Activated CD4-positive, alpha-beta T cell treated with anti-CD3 and anti-CD28 coated beads for 36 hours (primary cell): ENCODE results near the gene SLC44A1. TPM values are rescaled to one million over a fixed set of nuclear protein-coding genes. Genes with fewer than 3 reads are reported as not detected.

ENCODE experiments used
- ATAC-seq: fragments of 200-7000 bp; cut with Tn5 transposase; one replicate; pipeline ENCODE4 v1.10.0; 2021; ENCODE audit warnings: mild to moderate bottlenecking, moderate library complexity
- CTCF ChIA-PET: fragments of 350-600 bp; sonication (Branson Sonifier 250); formaldehyde crosslinking; loops from one replicate; lab custom pipeline; 2021; ENCODE audit warnings: antibody characterized with exemption; lab: Charles Lee
- POLR2A ChIA-PET: fragments of 350-600 bp; sonication (Branson Sonifier 250); formaldehyde crosslinking; loops from one replicate; lab custom pipeline; 2021; ENCODE audit warnings: antibody characterized with exemption, inconsistent platforms; lab: Charles Lee
- DNase-seq: peaks from one replicate; pipeline ENCODE4 v3.0.0-alpha.2; 2020
- H3K27ac Mint-ChIP-seq: one replicate; pipeline ENCODE4 v1.8.0; 2021; ENCODE audit warnings: mixed read lengths
- H3K27me3 Mint-ChIP-seq: one replicate; pipeline ENCODE4 v1.8.0; 2021; ENCODE audit warnings: mixed read lengths
- H3K36me3 Mint-ChIP-seq: one replicate; pipeline ENCODE4 v1.8.0; 2021; ENCODE audit warnings: low read depth, mixed read lengths
- H3K4me1 Mint-ChIP-seq: one replicate; pipeline ENCODE4 v1.8.0; 2021; ENCODE audit warnings: mixed read lengths
- H3K4me3 Mint-ChIP-seq: one replicate; pipeline ENCODE4 v1.8.0; 2021; ENCODE audit warnings: mild to moderate bottlenecking, moderate library complexity, mixed read lengths
- H3K9me3 Mint-ChIP-seq: one replicate; pipeline ENCODE4 v1.8.0; 2021; ENCODE audit warnings: low read depth, mixed read lengths
- intact Hi-C, 2 experiments: fragments of 100-400 bp; cut with DNase I in 1 of 2; cut with micrococcal nuclease in 1 of 2; formaldehyde crosslinking; loops; one replicate each; pipeline versions ENCODE4 v1.14.2 to v1.15.1; 2022 to 2024; cut with DNase I, micrococcal nuclease
- total RNA-seq, 2 experiments: library from RNA; stranded (reverse); gene quantifications; one replicate each; pipeline ENCODE4 v1.2.3, GENCODE V29; 2021

SLC44A1 gene
- total RNA-seq, 2 experiments from 2014 or later = 9.7 to 10.4 TPM

- DNase-seq (no peak), ATAC-seq (no peak)
- H3K4me1 Mint-ChIP-seq = no peaks in the 10 kb centered on the region
- peaks cover 14% of the 10 kb centered on the region for H3K27me3 Mint-ChIP-seq
- no peak overlapping the region for H3K4me3 Mint-ChIP-seq
- no peaks in the 10 kb centered on the region for H3K36me3 Mint-ChIP-seq
- CTCF ChIA-PET = interaction anchor here (0.6 to 1.0 kb wide), 3 partner anchors 12 to 531 kb away, joined by 3 read pairs; no protein-coding TSS in a partner anchor
- intact Hi-C loops = no loop called here
- H3K9me3 Mint-ChIP-seq = no peaks in the 10 kb centered on the region
- H3K27ac Mint-ChIP-seq = no peak overlapping the region
- POLR2A ChIA-PET = no interaction called here
Observed at GRCh38 chr9:105393576-105394344, 149.3 kb downstream of the SLC44A1 start.

- ATAC-seq = no peak
- CTCF ChIA-PET = interaction anchor here (0.7 to 1.1 kb wide), 2 partner anchors 152 to 487 kb away, joined by 3 to 4 read pairs; partner anchors contain the start of gene SLC44A1
- Mint-ChIP-seq H3K4me1 (no peaks in the 10 kb centered on the region), H3K4me3 (no peak overlapping the region), H3K9me3 (no peaks in the 10 kb centered on the region), H3K27ac (no peak overlapping the region), H3K36me3 (no peaks in the 10 kb centered on the region), H3K27me3 (peaks cover 20% of the 10 kb centered on the region)
- no peak for DNase-seq
- intact Hi-C loops = no loop called here
- POLR2A ChIA-PET = no interaction called here
Observed at GRCh38 chr9:105396441-105396840, 152.0 kb downstream of the SLC44A1 start.

GRCh38 chr9:105396901-105397300 is 152.4 kb downstream of the SLC44A1 start:
- intact Hi-C loops = no loop called here
- ATAC-seq (no peak), DNase-seq (no peak)
- no peak overlapping the region for H3K4me3 Mint-ChIP-seq
- H3K27me3 Mint-ChIP-seq = peaks cover 22% of the 10 kb centered on the region
- no peak overlapping the region for H3K27ac Mint-ChIP-seq
- no peaks in the 10 kb centered on the region for H3K36me3 Mint-ChIP-seq
- CTCF ChIA-PET = interaction anchor here (1.1 kb wide), 1 partner anchor 152 kb away, joined by 4 read pairs; the partner anchor contains the start of gene SLC44A1
- H3K9me3 Mint-ChIP-seq = no peaks in the 10 kb centered on the region
- POLR2A ChIA-PET = no interaction called here
- no peaks in the 10 kb centered on the region for H3K4me1 Mint-ChIP-seq

- no peak for DNase-seq
- no peak overlapping the region for H3K4me3 Mint-ChIP-seq
- ChIA-PET CTCF (interaction anchor here (0.7 to 1.1 kb wide), 2 partner anchors 14 to 155 kb away, joined by 3 read pairs; no protein-coding TSS in a partner anchor), POLR2A (no interaction called here)
- no peaks in the 10 kb centered on the region for H3K9me3 Mint-ChIP-seq
- H3K27ac Mint-ChIP-seq = no peak overlapping the region
- intact Hi-C loops = no loop called here
- H3K4me1 Mint-ChIP-seq = peaks cover 7% of the 10 kb centered on the region
- H3K36me3 Mint-ChIP-seq = no peaks in the 10 kb centered on the region
- H3K27me3 Mint-ChIP-seq = peaks cover 41% of the 10 kb centered on the region
- no peak for ATAC-seq
Observed at GRCh38 chr9:105399117-105399516, 154.7 kb downstream of the SLC44A1 start.

- no peak overlapping the region for H3K27ac Mint-ChIP-seq
- no peaks in the 10 kb centered on the region for H3K9me3 Mint-ChIP-seq
- no peak overlapping the region for H3K4me3 Mint-ChIP-seq
- POLR2A ChIA-PET = no interaction called here
- peaks cover 54% of the 10 kb centered on the region for H3K27me3 Mint-ChIP-seq
- DNase-seq = no peak
- intact Hi-C loops = no loop called here
- no peaks in the 10 kb centered on the region for H3K36me3 Mint-ChIP-seq
- ATAC-seq = no peak
- H3K4me1 Mint-ChIP-seq = peaks cover 27% of the 10 kb centered on the region
- CTCF ChIA-PET = no interaction called here
Observed at GRCh38 chr9:105401651-105402050, 157.2 kb downstream of the SLC44A1 start.

- Mint-ChIP-seq H3K27ac (no peak overlapping the region), H3K9me3 (peaks cover 2% of the 10 kb centered on the region), H3K36me3 (no peaks in the 10 kb centered on the region), H3K27me3 (peaks cover 57% of the 10 kb centered on the region), H3K4me3 (no peak overlapping the region), H3K4me1 (peaks cover 27% of the 10 kb centered on the region)
- ChIA-PET CTCF (no interaction called here), POLR2A (no interaction called here)
- intact Hi-C loops = no loop called here
- ATAC-seq = no peak
- no peak for DNase-seq
Observed at GRCh38 chr9:105403552-105404248, 159.2 kb downstream of the SLC44A1 start.

- CTCF ChIA-PET = interaction anchor here (0.6 to 1.6 kb wide), 7 partner anchors 10 to 680 kb away, joined by 3 to 7 read pairs (median 3); no protein-coding TSS in a partner anchor
- Mint-ChIP-seq H3K9me3 (peaks cover 9% of the 10 kb centered on the region), H3K4me3 (peak overlapping the region; percentile 21), H3K36me3 (no peaks in the 10 kb centered on the region), H3K27me3 (peaks cover 66% of the 10 kb centered on the region), H3K27ac (peak overlapping the region; percentile 3), H3K4me1 (peaks cover 27% of the 10 kb centered on the region)
- ATAC-seq (peak; percentile 92), DNase-seq (peak; percentile 69)
- intact Hi-C loops = loop anchor here (1.0 to 5.0 kb wide), 5 partner anchors 43 to 415 kb away; partner anchors contain the start of gene SLC44A1 (in 2 of the 2)
- POLR2A ChIA-PET = interaction anchor here (0.5 to 1.0 kb wide), 6 partner anchors 17 to 1938 kb away, joined by 3 to 6 read pairs (median 4); no protein-coding TSS in a partner anchor
Observed at GRCh38 chr9:105405514-105406131, 161.2 kb downstream of the SLC44A1 start.

GRCh38 chr9:105406369-105406768 is 161.9 kb downstream of the SLC44A1 start:
- Mint-ChIP-seq H3K4me1 (peaks cover 27% of the 10 kb centered on the region), H3K4me3 (no peak overlapping the region)
- no peak for ATAC-seq

GRCh38 chr9:105413525-105413924 is 169.1 kb downstream of the SLC44A1 start:
- no peak overlapping the region for H3K4me3 Mint-ChIP-seq
- H3K27me3 Mint-ChIP-seq = peaks cover 46% of the 10 kb centered on the region
- ChIA-PET CTCF (interaction anchor here (0.7 to 0.9 kb wide), 2 partner anchors 207 to 633 kb away, joined by 3 to 4 read pairs; no protein-coding TSS in a partner anchor), POLR2A (no interaction called here)
- intact Hi-C loops = loop anchor here (10.0 kb wide), 2 partner anchors 619 to 629 kb away; no protein-coding TSS in a partner anchor
- no peak for DNase-seq
- H3K9me3 Mint-ChIP-seq = peaks cover 10% of the 10 kb centered on the region
- H3K4me1 Mint-ChIP-seq = no peaks in the 10 kb centered on the region
- H3K36me3 Mint-ChIP-seq = no peaks in the 10 kb centered on the region
- no peak overlapping the region for H3K27ac Mint-ChIP-seq
- no peak for ATAC-seq

More at GRCh38 chr9:105406369-105406768, 161.9 kb downstream of the SLC44A1 start:
- Mint-ChIP-seq H3K36me3 (no peaks in the 10 kb centered on the region), H3K27me3 (peaks cover 69% of the 10 kb centered on the region), H3K9me3 (peaks cover 9% of the 10 kb centered on the region), H3K27ac (no peak overlapping the region)
- DNase-seq = no peak
- CTCF ChIA-PET = interaction anchor here (0.6 to 1.6 kb wide), 2 partner anchors 9 to 681 kb away, joined by 3 to 7 read pairs; no protein-coding TSS in a partner anchor
- intact Hi-C loops = loop anchor here (2.0 to 5.0 kb wide), 3 partner anchors 44 to 416 kb away; partner anchors contain the start of gene SLC44A1 (in 1 of the 2)
- POLR2A ChIA-PET = no interaction called here

- Mint-ChIP-seq H3K36me3 (no peaks in the 10 kb centered on the region), H3K9me3 (peaks cover 6% of the 10 kb centered on the region), H3K27me3 (peaks cover 36% of the 10 kb centered on the region), H3K4me3 (no peak overlapping the region), H3K27ac (no peak overlapping the region), H3K4me1 (no peaks in the 10 kb centered on the region)
- intact Hi-C loops = loop anchor here (1.0 to 10.0 kb wide), 6 partner anchors 170 to 630 kb away; partner anchors contain the start of gene SLC44A1 (in 1 of the 2)
- ChIA-PET POLR2A (no interaction called here), CTCF (interaction anchor here (0.6 to 2.0 kb wide), 11 partner anchors 10 to 276 kb away, joined by 3 to 7 read pairs (median 3); no protein-coding TSS in a partner anchor)
- DNase-seq (peak; percentile 70), ATAC-seq (peak; percentile 71)
Observed at GRCh38 chr9:105414947-105415661, 170.7 kb downstream of the SLC44A1 start.
